ENCODE results near the gene RPGRIP1. TPM values are rescaled to one million over a fixed set of nuclear protein-coding genes. Genes with fewer than 3 reads are reported as not detected.

Gene RPGRIP1
- total and polyA plus RNA-seq, 2 of the 4 experiments (the other 2 are of a cell fraction) = not detected

DNA sequence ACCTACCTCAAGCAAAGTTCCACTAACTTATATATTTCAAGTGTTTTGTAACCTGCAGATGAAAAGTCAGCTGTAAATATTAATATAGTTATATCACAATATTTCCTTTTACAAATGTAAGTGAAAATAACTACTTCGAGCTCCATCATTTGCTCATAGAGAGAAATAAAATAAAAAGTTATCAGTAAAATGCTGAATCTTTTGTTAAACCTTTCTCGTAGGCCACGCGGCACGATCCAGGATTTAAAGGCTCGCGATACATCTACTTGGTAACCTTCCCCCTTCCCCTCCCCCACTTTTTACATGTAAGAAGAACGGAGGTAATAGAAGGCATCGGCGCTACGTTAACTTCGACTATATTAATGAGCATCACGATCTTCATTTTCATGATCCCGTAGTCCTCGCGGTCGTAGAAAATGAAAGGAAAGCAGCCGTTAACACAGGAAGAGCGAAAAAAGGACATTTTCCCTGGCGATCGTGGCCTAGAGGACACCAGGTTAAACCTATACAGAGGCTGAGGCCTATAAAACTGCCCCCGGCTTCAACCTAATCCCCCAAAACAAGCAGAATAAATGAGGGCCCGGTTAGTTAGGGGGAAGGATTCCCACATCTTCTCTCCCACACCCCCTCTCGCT lies 11.1 kb upstream of the RPGRIP1 start:
- no CpG with 5 or more reads among the region's 24 CpGs for WGBS, 2 experiments (ENCODE audit: extremely low coverage in 2 of 2, insufficient read length in 1 of 2)
- DNase-seq (peak; percentile 65), ATAC-seq (ENCODE audit: low read depth) (no peak)
- Histone ChIP-seq H2BK15ac (ENCODE audit: low read depth, low read length) (no peak overlapping the region), H3K23ac (ENCODE audit: low read depth, low read length) (peak overlapping the region; percentile 96), H2BK5ac (ENCODE audit: low read depth, low read length, poor library complexity, severe bottlenecking) (peak overlapping the region; percentile 89), H2AK5ac (ENCODE audit: low read depth, low read length) (peak overlapping the region; percentile 83), H3K14ac (replicated peaks; ENCODE audit: low read depth, low read length) (peak overlapping the region; percentile 100), H2BK120ac (ENCODE audit: low read depth, low read length) (peak overlapping the region; percentile 28; the same call in 1 of the 2 replicates), H3K18ac (ENCODE audit: low read depth, low read length) (peak overlapping the region; percentile 26), H3K36me3 (ENCODE audit: control insufficient read depth, insufficient read depth, low read length) (peaks cover 14% of the 10 kb centered on the region), H3K9ac (ENCODE audit: low read depth, low read length) (peak overlapping the region; percentile 99), H2AFZ (replicated peaks; ENCODE audit: low read length, poor library complexity) (peak overlapping the region; percentile 35), H2AK9ac (replicated peaks; ENCODE audit: low read depth, low read length, poor library complexity) (peak overlapping the region; percentile 97), H3K4me1 (ENCODE audit: control insufficient read depth, insufficient read depth, low read length) (peaks cover 8% of the 10 kb centered on the region), H4K8ac (ENCODE audit: low read depth in 2 of 2, low read length in 2 of 2) (peak overlapping the region; percentile 68 to 74), H3K27ac (ENCODE audit: insufficient read depth, low read length) (peak overlapping the region; percentile 84), H3K79me1 (ENCODE audit: low read depth in 1 of 2, low read length in 2 of 2) (peaks cover 4 to 10% of the 10 kb centered on the region in 2 experiments; a peak in 2 of 4 replicates), H4K20me1 (ENCODE audit: insufficient read depth, low read length) (peaks cover 55% of the 10 kb centered on the region), H3K27me3 (ENCODE audit: control insufficient read depth, insufficient read depth, low read length) (no peaks in the 10 kb centered on the region), H3K4me3 (ENCODE audit: insufficient read depth, low read depth, low read length) (peak overlapping the region; percentile 93), H3K9me3 (ENCODE audit: control insufficient read depth, insufficient read depth, low read length) (no peaks in the 10 kb centered on the region), H3K56ac (ENCODE audit: extremely low read depth, insufficient read depth, low read length) (peak overlapping the region; percentile 92), H4K91ac (ENCODE audit: insufficient read depth, low read depth, low read length) (peak overlapping the region; percentile 92), H3K4ac (ENCODE audit: low read depth, low read length) (peak overlapping the region; percentile 97), H4K5ac (ENCODE audit: low read depth, low read length) (peak overlapping the region; percentile 40), H3K4me2 (ENCODE audit: low read depth, low read length) (peak overlapping the region; percentile 99), H2BK20ac (ENCODE audit: low read depth, low read length) (no peak overlapping the region), H3K9me1 (ENCODE audit: insufficient read depth, low read length) (no peaks in the 10 kb centered on the region; the same call in none of the 2 replicates)
- intact Hi-C loops (cut with micrococcal nuclease) = loop anchor here (1.0 to 5.0 kb wide), 2 partner anchors 78 to 114 kb away; partner anchors contain the start of gene SUPT16H
- dilution Hi-C loops (cut with HindIII; ENCODE audit: low sequenced_read_pairs, unreplicated experiment) = no loop called here
- POLR2A ChIA-PET (ENCODE audit: unreplicated experiment) = no interaction called here
- BruUV-seq (replicated peaks) = TSS peak; percentile 60
- in situ Hi-C loops (cut with MboI; ENCODE audit: low sequenced_read_pairs) = no loop called here
- CTCF ChIA-PET = no interaction called here
- no peak for TF ChIP-seq MXI1 (IDR thresholded peaks at IDR 0.05; ENCODE audit: borderline replicate concordance, low read depth, low read length)
- TF ChIP-seq SMC3 (IDR thresholded peaks at IDR 0.05; ENCODE audit: low read depth, low read length) = no peak
- TF ChIP-seq CEBPB (IDR thresholded peaks at IDR 0.05; ENCODE audit: low read depth, low read length) = no peak
- TF ChIP-seq FOS (IDR thresholded peaks at IDR 0.05; ENCODE audit: low read depth, low read length) = no peak
- no peak for TF ChIP-seq BHLHE40 (IDR thresholded peaks at IDR 0.05; ENCODE audit: low read depth, low read length)
- TF ChIP-seq MAFK (IDR thresholded peaks at IDR 0.05; ENCODE audit: low read depth, low read length) = no peak
- TF ChIP-seq, protein P1, sequence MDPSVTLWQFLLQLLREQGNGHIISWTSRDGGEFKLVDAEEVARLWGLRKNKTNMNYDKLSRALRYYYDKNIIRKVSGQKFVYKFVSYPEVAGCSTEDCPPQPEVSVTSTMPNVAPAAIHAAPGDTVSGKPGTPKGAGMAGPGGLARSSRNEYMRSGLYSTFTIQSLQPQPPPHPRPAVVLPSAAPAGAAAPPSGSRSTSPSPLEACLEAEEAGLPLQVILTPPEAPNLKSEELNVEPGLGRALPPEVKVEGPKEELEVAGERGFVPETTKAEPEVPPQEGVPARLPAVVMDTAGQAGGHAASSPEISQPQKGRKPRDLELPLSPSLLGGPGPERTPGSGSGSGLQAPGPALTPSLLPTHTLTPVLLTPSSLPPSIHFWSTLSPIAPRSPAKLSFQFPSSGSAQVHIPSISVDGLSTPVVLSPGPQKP (IDR thresholded peaks at IDR 0.05; ENCODE audit: borderline replicate concordance, low read depth, low read length) = no peak
- TF ChIP-seq, protein P2, sequence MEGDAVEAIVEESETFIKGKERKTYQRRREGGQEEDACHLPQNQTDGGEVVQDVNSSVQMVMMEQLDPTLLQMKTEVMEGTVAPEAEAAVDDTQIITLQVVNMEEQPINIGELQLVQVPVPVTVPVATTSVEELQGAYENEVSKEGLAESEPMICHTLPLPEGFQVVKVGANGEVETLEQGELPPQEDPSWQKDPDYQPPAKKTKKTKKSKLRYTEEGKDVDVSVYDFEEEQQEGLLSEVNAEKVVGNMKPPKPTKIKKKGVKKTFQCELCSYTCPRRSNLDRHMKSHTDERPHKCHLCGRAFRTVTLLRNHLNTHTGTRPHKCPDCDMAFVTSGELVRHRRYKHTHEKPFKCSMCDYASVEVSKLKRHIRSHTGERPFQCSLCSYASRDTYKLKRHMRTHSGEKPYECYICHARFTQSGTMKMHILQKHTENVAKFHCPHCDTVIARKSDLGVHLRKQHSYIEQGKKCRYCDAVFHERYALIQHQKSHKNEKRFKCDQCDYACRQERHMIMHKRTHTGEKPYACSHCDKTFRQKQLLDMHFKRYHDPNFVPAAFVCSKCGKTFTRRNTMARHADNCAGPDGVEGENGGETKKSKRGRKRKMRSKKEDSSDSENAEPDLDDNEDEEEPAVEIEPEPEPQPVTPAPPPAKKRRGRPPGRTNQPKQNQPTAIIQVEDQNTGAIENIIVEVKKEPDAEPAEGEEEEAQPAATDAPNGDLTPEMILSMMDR (conservative IDR thresholded peaks at IDR 0.05; ENCODE audit: low read depth, low read length) = no peak
- TF ChIP-seq RAD21 (IDR thresholded peaks at IDR 0.05; ENCODE audit: low read length) = no peak
- no peak for TF ChIP-seq RFX5 (IDR thresholded peaks at IDR 0.05; ENCODE audit: low read depth, low read length)
- TF ChIP-seq, protein P3, sequence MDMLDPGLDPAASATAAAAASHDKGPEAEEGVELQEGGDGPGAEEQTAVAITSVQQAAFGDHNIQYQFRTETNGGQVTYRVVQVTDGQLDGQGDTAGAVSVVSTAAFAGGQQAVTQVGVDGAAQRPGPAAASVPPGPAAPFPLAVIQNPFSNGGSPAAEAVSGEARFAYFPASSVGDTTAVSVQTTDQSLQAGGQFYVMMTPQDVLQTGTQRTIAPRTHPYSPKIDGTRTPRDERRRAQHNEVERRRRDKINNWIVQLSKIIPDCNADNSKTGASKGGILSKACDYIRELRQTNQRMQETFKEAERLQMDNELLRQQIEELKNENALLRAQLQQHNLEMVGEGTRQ (IDR thresholded peaks at IDR 0.05; ENCODE audit: low read depth, low read length) = no peak
- no peak for TF ChIP-seq POLR2A (IDR thresholded peaks at IDR 0.05; ENCODE audit: low read depth, low read length)
- no peak for TF ChIP-seq RCOR1 (IDR thresholded peaks at IDR 0.05; ENCODE audit: insufficient replicate concordance, low read length)
- no peak; the same call in 1 of the 2 replicates for TF ChIP-seq CHD1 (IDR thresholded peaks at IDR 0.05; ENCODE audit: low read depth, low read length)
- no peak for TF ChIP-seq NFE2L2 (IDR thresholded peaks at IDR 0.05; ENCODE audit: low read depth, low read length)

Measured in IMR-90 (cell line).